ENCODE results near the gene TKTL1.
A peak's percentile ranks its signal among the peaks of the same experiment; 100 is the strongest.
"Not testable (repeated sequence)": the region's sequence is repeated elsewhere in the genome, so short reads cannot be mapped to it uniquely, and the experiment has no call there.

Gene TKTL1

DNA sequence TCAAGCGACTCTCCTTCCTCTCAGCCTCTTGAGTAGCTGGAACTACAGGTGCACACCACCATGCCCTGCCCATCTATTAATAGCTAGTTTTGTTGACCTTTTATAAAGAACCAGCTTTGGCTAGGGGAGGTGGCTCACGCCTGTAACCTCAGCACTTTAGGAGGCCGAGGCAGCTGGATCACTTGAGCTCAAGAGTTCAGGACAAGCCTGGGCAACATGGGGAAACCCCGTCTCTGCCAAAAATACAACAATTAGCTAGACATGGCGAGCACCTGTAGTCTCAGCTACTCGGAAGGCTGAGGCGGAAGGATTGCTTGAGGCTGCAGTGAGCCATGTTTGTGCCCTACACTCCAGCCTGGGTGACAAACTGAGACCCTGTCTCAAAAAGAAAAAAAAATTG is 2.7 kb downstream of the TKTL1 start:
- H3K27ac ChIP-seq, result no peak overlapping the region
- TF ChIP-seq CTCF (conservative IDR thresholded peaks at IDR 0.05), result no peak

DNA sequence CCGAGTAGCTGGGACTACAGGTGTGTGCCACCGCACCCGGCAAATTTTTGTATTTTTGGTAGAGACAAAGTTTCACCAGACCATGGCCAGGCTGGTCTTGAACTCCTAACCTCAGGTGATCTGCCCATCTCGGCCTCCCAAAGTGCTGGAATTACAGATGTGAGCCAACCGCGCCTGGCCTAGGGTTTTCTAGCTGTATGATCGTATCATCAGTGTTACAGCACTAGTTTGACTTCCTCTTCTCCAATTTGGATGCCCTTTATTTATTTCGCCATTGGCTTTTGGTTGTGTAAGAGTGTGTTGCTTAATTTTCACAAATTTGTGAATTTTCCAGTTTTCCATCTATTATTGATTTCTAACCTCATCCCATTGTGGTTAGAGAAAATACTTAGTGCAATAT is 5.2 kb downstream of the TKTL1 start:
- TF ChIP-seq CTCF (conservative IDR thresholded peaks at IDR 0.05), result no peak
- H3K27ac ChIP-seq, result no peak overlapping the region

DNA sequence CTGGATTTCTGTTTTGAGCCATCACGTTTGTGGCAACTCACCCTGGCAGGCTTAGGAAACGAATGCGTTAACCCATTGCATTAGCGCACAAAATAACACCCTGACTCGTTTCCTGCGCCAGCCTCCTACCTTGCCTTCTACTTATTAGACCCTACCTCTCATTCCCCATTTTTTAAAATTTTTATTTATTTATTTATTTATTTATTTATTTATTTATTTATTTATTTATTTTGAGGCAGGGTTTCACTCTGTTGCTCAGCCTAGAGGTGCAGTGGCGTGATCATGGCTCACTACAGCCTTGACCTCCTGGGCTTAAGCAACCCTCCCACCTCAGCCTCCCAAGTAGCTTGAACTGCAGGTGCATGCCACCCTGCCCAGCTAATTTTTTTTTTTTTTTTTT is 7.4 kb downstream of the TKTL1 start:
- H3K27ac ChIP-seq, result not testable (repeated sequence)

GRCh38 chrX:154303476-154303875 is 7.9 kb downstream of the TKTL1 start:
- TF ChIP-seq CTCF (conservative IDR thresholded peaks at IDR 0.05), result no peak
- H3K27ac ChIP-seq, result no peak overlapping the region

GRCh38 chrX:154304846-154305245 is 9.3 kb downstream of the TKTL1 start:
- no peak overlapping the region for H3K27ac ChIP-seq
- TF ChIP-seq CTCF (conservative IDR thresholded peaks at IDR 0.05), result no peak

GRCh38 chrX:154305541-154306205 is 10.1 kb downstream of the TKTL1 start:
- TF ChIP-seq CTCF (conservative IDR thresholded peaks at IDR 0.05), result no peak
- no peak overlapping the region for H3K27ac ChIP-seq

DNA sequence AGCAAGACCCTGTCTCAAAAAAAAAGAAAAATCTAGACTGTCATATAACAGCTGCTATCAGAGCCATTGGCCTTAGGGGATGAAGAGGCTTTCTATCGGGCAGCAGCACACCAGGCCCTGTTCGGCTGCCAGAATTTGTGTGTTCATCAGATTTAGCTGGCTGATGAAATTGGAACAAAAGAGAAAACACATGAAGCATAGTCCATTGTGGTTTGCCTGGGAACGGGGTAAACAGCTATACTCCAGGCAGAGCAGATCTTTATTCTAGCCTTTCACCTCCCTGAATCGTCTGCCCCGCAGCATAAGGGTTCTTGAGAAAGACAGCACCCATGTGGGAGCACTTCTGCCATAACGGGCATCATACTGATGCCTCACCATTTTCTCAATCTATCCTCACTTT is 11.6 kb downstream of the TKTL1 start:
- no peak for TF ChIP-seq CTCF (conservative IDR thresholded peaks at IDR 0.05)
- H3K27ac ChIP-seq, result no peak overlapping the region

DNA sequence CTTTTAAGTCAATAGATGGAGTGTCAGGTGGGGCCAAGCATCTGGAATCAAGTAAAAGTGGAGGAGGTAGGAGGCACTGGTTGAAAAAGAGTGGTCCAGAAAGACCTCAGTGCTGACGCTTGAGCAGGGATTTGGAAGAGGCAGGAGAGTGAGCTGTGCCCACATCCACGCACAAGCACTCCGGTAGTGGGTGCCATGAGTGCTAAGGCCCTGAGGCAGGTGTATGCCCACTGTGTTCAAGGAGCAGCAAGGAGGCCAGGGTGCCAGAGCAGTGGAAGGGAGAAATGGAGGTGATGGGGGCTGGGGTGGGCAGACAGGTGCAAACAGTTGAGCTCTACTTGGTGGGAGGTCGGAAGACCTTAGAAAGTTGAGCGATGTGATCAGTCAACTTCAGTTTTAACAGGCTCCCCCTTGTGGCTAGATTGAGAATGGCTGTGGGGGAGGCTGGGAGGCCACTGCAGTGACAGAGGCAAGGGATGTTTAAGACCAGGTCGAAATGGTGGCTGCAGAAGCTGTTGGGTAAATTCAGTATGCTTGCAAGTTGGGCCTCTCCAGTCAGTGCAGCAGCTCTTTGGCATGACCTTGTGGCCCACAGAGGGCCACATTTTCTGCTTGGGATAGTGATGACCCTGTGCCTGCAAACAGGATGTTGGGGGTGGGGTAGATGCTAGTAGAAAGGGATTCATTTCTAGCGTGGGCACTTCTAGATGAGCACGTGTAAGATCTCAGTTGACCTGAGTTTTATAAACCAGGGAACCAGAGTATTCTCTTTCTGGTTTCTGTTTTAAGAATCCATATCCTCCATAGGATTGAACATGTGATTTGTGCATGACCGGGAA is 12.7 kb downstream of the TKTL1 start:
- no peak overlapping the region for H3K27ac ChIP-seq
- TF ChIP-seq CTCF (conservative IDR thresholded peaks at IDR 0.05), result peak; percentile 66

Data from VCaP (cell line).